HepG2 (cell line): Measurements from ENCODE around the gene LAG3. TPM values are rescaled to one million over a fixed set of nuclear protein-coding genes. Genes with fewer than 3 reads are reported as not detected.

Experiments
- ATAC-seq: fragments of 200-7000 bp; cut with Tn5 transposase; 3 replicates; pipeline ENCODE4 v1.9.1; 2020; ENCODE audit warnings: mild to moderate bottlenecking, moderate library complexity
- BruUV-seq: library from RNA; stranded (reverse); fragments of 400-500 nt; replicated peaks from 2 replicates; lab custom pipeline; 2021; lab: Mats Ljungman, UMichigan
- CTCF ChIA-PET: fragments of 300-600 bp; formaldehyde crosslinking; extraction: SDS; loops from one replicate; lab custom pipeline; 2021; ENCODE audit warnings: low total read pairs, inconsistent platforms, low intra/inter-chr PET ratio; lab: Yijun Ruan, JAX
- POLR2A ChIA-PET: fragments of 350-600 bp; sonication (Branson Sonifier 250); formaldehyde crosslinking; loops from one replicate; lab custom pipeline; 2020; ENCODE audit warnings: antibody characterized with exemption, inconsistent platforms; lab: Yijun Ruan, JAX
- DNase-seq: peaks from one replicate; pipeline ENCODE4 v3.0.0-alpha.2; 2015; ENCODE audit warnings: low spot score
- FAIRE-seq: peaks from 3 replicates; lab custom pipeline; 2011; peaks lifted over from hg19 to GRCh38; lab: Jason Lieb, UNC
- H2AFZ ChIP-seq: one replicate; pipeline ENCODE4 v1.6.1; 2011; ENCODE audit warnings: low read length, inconsistent platforms
- H3K27ac ChIP-seq: fragments of 300-600 bp; 3 replicates; pipeline ENCODE4 v1.8.0; 2011; ENCODE audit warnings: mixed run types, mild to moderate bottlenecking, mixed read lengths, low read length, inconsistent platforms; ENCODE audit not compliant: insufficient read depth; ENCODE audit errors: extremely low read length
- H3K27me3 ChIP-seq, 2 experiments: fragments of 200-600 bp in 1 of 2; 2 replicates in 1 of 2; 3 replicates in 1 of 2; pipeline versions ENCODE4 v1.6.0 to v1.8.0; 2011; ENCODE audit warnings: low read length in 2 of 2, mild to moderate bottlenecking in 2 of 2, moderate library complexity in 2 of 2, inconsistent platforms in 1 of 2; ENCODE audit not compliant: insufficient read depth in 2 of 2, control insufficient read depth in 1 of 2
- H3K36me3 ChIP-seq, 2 experiments: fragments of 200-600 bp in 1 of 2; replicated peaks in 1 of 2; 2 replicates in 1 of 2; 3 replicates in 1 of 2; pipeline versions ENCODE4 v1.5.1 to v1.8.0; 2011; ENCODE audit warnings: low read length in 2 of 2, inconsistent platforms in 1 of 2; ENCODE audit not compliant: insufficient read depth in 2 of 2, control insufficient read depth in 1 of 2
- H3K4me1 ChIP-seq: 2 replicates; pipeline ENCODE4 v1.5.1; 2012; ENCODE audit warnings: low read length, inconsistent platforms; ENCODE audit not compliant: insufficient read depth
- H3K4me2 ChIP-seq: 2 replicates; pipeline ENCODE4 v1.6.0; 2011; ENCODE audit warnings: low read depth, low read length, inconsistent platforms
- H3K4me3 ChIP-seq, 3 experiments: fragments of 200-600 bp in 1 of 3; sonication (generic), shearing (Covaris generic) in 1 of 3; replicated peaks in 1 of 3; 2 replicates each; pipeline ENCODE4 v1.5.1; 2011 to 2016; ENCODE audit warnings: low read length in 3 of 3, inconsistent platforms in 2 of 3, low read depth in 2 of 3, mild to moderate bottlenecking in 2 of 3, control low read depth in 1 of 3, mixed read lengths in 1 of 3; ENCODE audit not compliant: insufficient read depth in 1 of 3
- H3K79me2 ChIP-seq: one replicate; pipeline ENCODE4 v1.6.1; 2011; ENCODE audit warnings: low read length, inconsistent platforms; ENCODE audit not compliant: insufficient read depth
- H3K9ac ChIP-seq: 2 replicates; pipeline ENCODE4 v1.6.0; 2011; ENCODE audit warnings: mild to moderate bottlenecking, low read depth, low read length, inconsistent platforms; ENCODE audit not compliant: insufficient read depth
- H3K9me3 ChIP-seq: 2 replicates; pipeline ENCODE4 v1.5.1; 2012; ENCODE audit warnings: mild to moderate bottlenecking, low read length
- H4K20me1 ChIP-seq: 2 replicates; pipeline ENCODE4 v1.6.0; 2011; ENCODE audit warnings: inconsistent platforms, mild to moderate bottlenecking, low read length, moderate library complexity; ENCODE audit not compliant: insufficient read depth
- ETS1 ChIP-seq: sonication (generic); formaldehyde crosslinking; IDR thresholded peaks from 2 replicates; pipeline ENCODE4 v1.4.0; 2020; ENCODE audit warnings: missing genetic modification reagents
- FOSL2 ChIP-seq: sonication (generic); formaldehyde crosslinking; IDR thresholded peaks from 2 replicates; pipeline ENCODE4 v1.4.0; 2020; ENCODE audit warnings: missing genetic modification reagents
- MTA1 ChIP-seq: sonication (generic); formaldehyde crosslinking; IDR thresholded peaks from 2 replicates; pipeline ENCODE4 v1.4.0; 2020; ENCODE audit warnings: missing genetic modification reagents, mild to moderate bottlenecking, borderline replicate concordance
- SAP130 ChIP-seq: IDR thresholded peaks from 2 replicates; pipeline ENCODE4 v1.6.1; 2016; ENCODE audit warnings: low read depth
- ZNF792 ChIP-seq: IDR thresholded peaks from 2 replicates; pipeline ENCODE4 v1.6.1; 2016
- ZSCAN31 ChIP-seq: sonication (generic); formaldehyde crosslinking; IDR thresholded peaks from 2 replicates; pipeline ENCODE4 v1.5.0; 2020; ENCODE audit warnings: low read depth, mild to moderate bottlenecking, missing genetic modification reagents
- WGBS: methylation state at CpG from one replicate; pipeline ENCODE4 v1.1.6; 2017; ENCODE audit warnings: low lambda C conversion rate; 5-methylcytosine and 5-hydroxymethylcytosine counted together
- in situ Hi-C: cut with HindIII; loops from 2 replicates; pipeline ENCODE4 v1.10.0; 2017; ENCODE audit warnings: low pct_unique_long_range_greater_than_20kb; ENCODE audit not compliant: extremely low pct_ligation_motif_present
- intact Hi-C: fragments of 100-400 bp; cut with micrococcal nuclease; formaldehyde crosslinking; loops from one replicate; pipeline ENCODE4 v1.10.0; 2022; ENCODE audit not compliant: unreplicated experiment
- polyA plus RNA-seq, 8 experiments: library from polyadenylated mRNA; depleted of rRNA in 3 of 8; stranded (reverse) in 7 of 8; unstranded in 1 of 8; fragments of >200 nt; fragmentation: Illumina TruSeq in 4 of 8; extraction: Trizol in 4 of 8; gene quantifications; 2 replicates each; pipeline versions ENCODE4 v1.2.1 to v1.2.3, GENCODE V29; 2011 to 2016; ENCODE audit warnings: low read depth in 4 of 8, missing spikeins in 1 of 8, mixed read lengths in 1 of 8; ENCODE audit not compliant: insufficient read depth in 1 of 8
- total RNA-seq, 5 experiments: library from RNA; depleted of rRNA; stranded (reverse); fragments of >200 nt; fragmentation: Illumina TruSeq; extraction: Trizol; gene quantifications; 2 replicates each; pipeline ENCODE4 v1.2.3, GENCODE V29; 2016; ENCODE audit warnings: low read depth in 1 of 5
- TF ChIP-seq, protein P1 (sequence below): sonication (generic); formaldehyde crosslinking; IDR thresholded peaks from 2 replicates; pipeline ENCODE4 v1.4.0; 2020; ENCODE audit warnings: mild to moderate bottlenecking, missing genetic modification reagents

LAG3 gene
- total and polyA plus RNA-seq, 2 of the 13 experiments (the other 11 are each of a cell fraction or from before 2014, with no cell fraction given), result 0.11 to 0.26 TPM

DNA sequence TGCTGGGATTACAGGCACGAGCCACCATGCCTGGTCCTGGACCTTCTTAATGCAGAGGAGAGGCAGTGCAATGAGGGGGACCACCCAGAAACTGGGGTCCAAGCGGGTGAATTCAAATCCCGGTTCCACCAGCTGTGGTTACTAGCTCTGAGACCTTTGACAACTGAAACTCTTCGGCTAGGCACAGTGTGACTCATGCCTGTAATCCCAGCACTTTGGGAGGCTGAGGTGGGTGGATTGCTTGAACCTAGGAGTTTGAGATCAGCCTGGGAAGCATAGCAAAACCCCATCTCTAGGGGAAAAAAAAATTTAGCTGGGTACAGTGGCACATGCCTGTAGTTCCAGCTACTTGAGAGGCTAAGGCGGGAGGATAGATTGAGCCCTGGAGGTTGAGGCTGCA, 12.0 kb downstream of the LAG3 start:
- H4K20me1 ChIP-seq, result no peaks in the 10 kb centered on the region
- POLR2A ChIA-PET, result interaction anchor here (1.1 to 1.6 kb wide), 2 partner anchors 16 to 31 kb away, joined by 3 to 4 read pairs; partner anchors contain the start of gene MLF2
- no peak for FAIRE-seq
- H3K4me3 ChIP-seq, result no peak overlapping the region
- H3K27me3 ChIP-seq, result peaks cover 2 to 16% of the 10 kb centered on the region in 2 experiments; a peak in 3 of 5 replicates
- H3K79me2 ChIP-seq, result no peaks in the 10 kb centered on the region
- WGBS, result 24% methylated on average over 5 of the region's 5 CpGs
- DNase-seq, result no peak
- TF ChIP-seq FOSL2 (CRISPR knock-in tag), result 0 out of 2 replicates have a peak, but pooled peaks have one; percentile 13
- no peak for TF ChIP-seq ZNF792 (CRISPR knock-in tag)
- TF ChIP-seq, all 625 proteins: peak for 1
- Histone ChIP-seq H3K9ac (no peak overlapping the region), H2AFZ (no peak overlapping the region), H3K27ac (no peak overlapping the region), H3K9me3 (no peaks in the 10 kb centered on the region), H3K4me1 (peaks cover 45% of the 10 kb centered on the region), H3K4me2 (no peak overlapping the region; the same call in 1 of the 2 replicates), H3K36me3 (no peaks in the 10 kb centered on the region)
- no peak for ATAC-seq
- BruUV-seq, result no TSS peak
- intact Hi-C loops (no loop called here), in situ Hi-C loops (loop anchor here (5.0 kb wide), 1 partner anchor 37 kb away; no protein-coding TSS in a partner anchor)
- CTCF ChIA-PET, result no interaction called here

- no peak overlapping the region for H3K9ac ChIP-seq
- peaks cover 2 to 16% of the 10 kb centered on the region in 2 experiments; a peak in 3 of 5 replicates for H3K27me3 ChIP-seq
- no peak for DNase-seq
- ChIA-PET POLR2A (interaction anchor here (1.1 to 1.6 kb wide), 2 partner anchors 17 to 32 kb away, joined by 3 to 4 read pairs; partner anchors contain the start of gene MLF2), CTCF (no interaction called here)
- H2AFZ ChIP-seq, result no peak overlapping the region
- H3K4me3 ChIP-seq, result no peak overlapping the region
- no TSS peak for BruUV-seq
- intact Hi-C loops, result no loop called here
- no peaks in the 10 kb centered on the region for H3K36me3 ChIP-seq
- H3K9me3 ChIP-seq, result no peaks in the 10 kb centered on the region
- no peak for FAIRE-seq
- H3K27ac ChIP-seq, result no peak overlapping the region
- no peak overlapping the region for H3K4me2 ChIP-seq
- H4K20me1 ChIP-seq, result no peaks in the 10 kb centered on the region
- H3K79me2 ChIP-seq, result no peaks in the 10 kb centered on the region
- H3K4me1 ChIP-seq, result peaks cover 45% of the 10 kb centered on the region
- in situ Hi-C loops, result loop anchor here (5.0 kb wide), 1 partner anchor 37 kb away; no protein-coding TSS in a partner anchor
- no peak for ATAC-seq
- 49% methylated on average over 5 of the region's 5 CpGs for WGBS
- TF ChIP-seq, protein P1, sequence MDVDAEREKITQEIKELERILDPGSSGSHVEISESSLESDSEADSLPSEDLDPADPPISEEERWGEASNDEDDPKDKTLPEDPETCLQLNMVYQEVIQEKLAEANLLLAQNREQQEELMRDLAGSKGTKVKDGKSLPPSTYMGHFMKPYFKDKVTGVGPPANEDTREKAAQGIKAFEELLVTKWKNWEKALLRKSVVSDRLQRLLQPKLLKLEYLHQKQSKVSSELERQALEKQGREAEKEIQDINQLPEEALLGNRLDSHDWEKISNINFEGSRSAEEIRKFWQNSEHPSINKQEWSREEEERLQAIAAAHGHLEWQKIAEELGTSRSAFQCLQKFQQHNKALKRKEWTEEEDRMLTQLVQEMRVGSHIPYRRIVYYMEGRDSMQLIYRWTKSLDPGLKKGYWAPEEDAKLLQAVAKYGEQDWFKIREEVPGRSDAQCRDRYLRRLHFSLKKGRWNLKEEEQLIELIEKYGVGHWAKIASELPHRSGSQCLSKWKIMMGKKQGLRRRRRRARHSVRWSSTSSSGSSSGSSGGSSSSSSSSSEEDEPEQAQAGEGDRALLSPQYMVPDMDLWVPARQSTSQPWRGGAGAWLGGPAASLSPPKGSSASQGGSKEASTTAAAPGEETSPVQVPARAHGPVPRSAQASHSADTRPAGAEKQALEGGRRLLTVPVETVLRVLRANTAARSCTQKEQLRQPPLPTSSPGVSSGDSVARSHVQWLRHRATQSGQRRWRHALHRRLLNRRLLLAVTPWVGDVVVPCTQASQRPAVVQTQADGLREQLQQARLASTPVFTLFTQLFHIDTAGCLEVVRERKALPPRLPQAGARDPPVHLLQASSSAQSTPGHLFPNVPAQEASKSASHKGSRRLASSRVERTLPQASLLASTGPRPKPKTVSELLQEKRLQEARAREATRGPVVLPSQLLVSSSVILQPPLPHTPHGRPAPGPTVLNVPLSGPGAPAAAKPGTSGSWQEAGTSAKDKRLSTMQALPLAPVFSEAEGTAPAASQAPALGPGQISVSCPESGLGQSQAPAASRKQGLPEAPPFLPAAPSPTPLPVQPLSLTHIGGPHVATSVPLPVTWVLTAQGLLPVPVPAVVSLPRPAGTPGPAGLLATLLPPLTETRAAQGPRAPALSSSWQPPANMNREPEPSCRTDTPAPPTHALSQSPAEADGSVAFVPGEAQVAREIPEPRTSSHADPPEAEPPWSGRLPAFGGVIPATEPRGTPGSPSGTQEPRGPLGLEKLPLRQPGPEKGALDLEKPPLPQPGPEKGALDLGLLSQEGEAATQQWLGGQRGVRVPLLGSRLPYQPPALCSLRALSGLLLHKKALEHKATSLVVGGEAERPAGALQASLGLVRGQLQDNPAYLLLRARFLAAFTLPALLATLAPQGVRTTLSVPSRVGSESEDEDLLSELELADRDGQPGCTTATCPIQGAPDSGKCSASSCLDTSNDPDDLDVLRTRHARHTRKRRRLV, result no peak
- no peak for TF ChIP-seq ZSCAN31 (CRISPR knock-in tag)
- TF ChIP-seq SAP130 (CRISPR knock-in tag), result no peak
- TF ChIP-seq MTA1 (CRISPR knock-in tag), result no peak
- no peak for TF ChIP-seq ETS1 (CRISPR knock-in tag)
These were observed 12.4 kb downstream of the LAG3 start for GRCh38 chr12:6784761-6785160.
